ENCODE data around the gene EYA2. TPM values are rescaled to one million over a fixed set of nuclear protein-coding genes. Genes with fewer than 3 reads are reported as not detected.

EYA2 gene
- total RNA-seq, 1 donor from 2014 or later = 1.8 TPM

DNA sequence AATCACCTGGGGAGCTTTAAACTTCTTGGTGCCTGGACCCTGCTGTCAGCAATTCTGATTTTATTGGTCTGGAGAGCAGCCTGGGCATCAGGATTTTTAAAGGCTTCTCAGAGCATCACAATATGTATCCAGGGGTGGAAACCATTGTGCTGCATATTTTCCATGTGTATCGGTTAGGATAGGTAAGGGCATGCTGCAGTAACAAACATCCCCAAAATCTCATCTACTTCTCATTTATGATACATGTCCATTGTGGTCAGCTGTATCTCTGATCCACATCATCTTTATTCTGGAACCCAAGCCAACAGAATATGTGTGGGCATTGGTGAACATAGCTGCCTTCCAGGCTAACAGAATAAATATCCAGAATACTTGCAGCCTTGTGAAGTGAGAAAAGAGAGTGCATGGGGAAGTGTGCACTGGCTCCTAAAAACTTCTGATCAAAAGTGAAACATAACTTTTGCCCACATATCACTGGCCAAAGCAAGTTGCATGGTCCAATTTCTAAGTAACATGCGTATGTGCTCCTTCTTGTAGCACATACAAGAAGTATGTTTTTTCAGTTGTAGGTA lies 246.8 kb downstream of the EYA2 start:
- H3K27ac Mint-ChIP-seq = no peak overlapping the region
- no peak overlapping the region for H3K4me2 ChIP-seq
- peaks cover 10% of the 10 kb centered on the region for H3F3A ChIP-seq (ENCODE audit: low read depth)
- no peak overlapping the region for H2AFZ ChIP-seq (replicated peaks)
- no peak overlapping the region for H3K9ac ChIP-seq
- H4K20me1 ChIP-seq (ENCODE audit: low read depth) = no peaks in the 10 kb centered on the region
- no peak overlapping the region for H3K4me3 ChIP-seq
- H3K4me3 Mint-ChIP-seq = no peak overlapping the region
- H3K36me3 Mint-ChIP-seq = no peaks in the 10 kb centered on the region
- no peaks in the 10 kb centered on the region for H3K79me2 ChIP-seq (ENCODE audit: low read depth)
- H3K9me3 Mint-ChIP-seq = peaks cover 7% of the 10 kb centered on the region
- H3K36me3 ChIP-seq = no peaks in the 10 kb centered on the region
- H3K27me3 Mint-ChIP-seq (ENCODE audit: insufficient read depth, low read depth) = no peaks in the 10 kb centered on the region
- peaks cover 22% of the 10 kb centered on the region for H3K4me1 Mint-ChIP-seq
- DNase-seq (ENCODE audit: low spot score) = no peak
- peaks cover 11% of the 10 kb centered on the region for H3K4me1 ChIP-seq
- no peaks in the 10 kb centered on the region for H3K9me3 ChIP-seq (ENCODE audit: low read depth)
- no peaks in the 10 kb centered on the region for H3K27me3 ChIP-seq
- TF ChIP-seq EZH2phosphoT487 (IDR thresholded peaks at IDR 0.05) (no peak), EZH2 (IDR thresholded peaks at IDR 0.05) (no peak)
- TF ChIP-seq, protein P1, sequence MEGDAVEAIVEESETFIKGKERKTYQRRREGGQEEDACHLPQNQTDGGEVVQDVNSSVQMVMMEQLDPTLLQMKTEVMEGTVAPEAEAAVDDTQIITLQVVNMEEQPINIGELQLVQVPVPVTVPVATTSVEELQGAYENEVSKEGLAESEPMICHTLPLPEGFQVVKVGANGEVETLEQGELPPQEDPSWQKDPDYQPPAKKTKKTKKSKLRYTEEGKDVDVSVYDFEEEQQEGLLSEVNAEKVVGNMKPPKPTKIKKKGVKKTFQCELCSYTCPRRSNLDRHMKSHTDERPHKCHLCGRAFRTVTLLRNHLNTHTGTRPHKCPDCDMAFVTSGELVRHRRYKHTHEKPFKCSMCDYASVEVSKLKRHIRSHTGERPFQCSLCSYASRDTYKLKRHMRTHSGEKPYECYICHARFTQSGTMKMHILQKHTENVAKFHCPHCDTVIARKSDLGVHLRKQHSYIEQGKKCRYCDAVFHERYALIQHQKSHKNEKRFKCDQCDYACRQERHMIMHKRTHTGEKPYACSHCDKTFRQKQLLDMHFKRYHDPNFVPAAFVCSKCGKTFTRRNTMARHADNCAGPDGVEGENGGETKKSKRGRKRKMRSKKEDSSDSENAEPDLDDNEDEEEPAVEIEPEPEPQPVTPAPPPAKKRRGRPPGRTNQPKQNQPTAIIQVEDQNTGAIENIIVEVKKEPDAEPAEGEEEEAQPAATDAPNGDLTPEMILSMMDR (IDR thresholded peaks at IDR 0.05) = no peak
- no peak overlapping the region for H3K27ac ChIP-seq

DNA sequence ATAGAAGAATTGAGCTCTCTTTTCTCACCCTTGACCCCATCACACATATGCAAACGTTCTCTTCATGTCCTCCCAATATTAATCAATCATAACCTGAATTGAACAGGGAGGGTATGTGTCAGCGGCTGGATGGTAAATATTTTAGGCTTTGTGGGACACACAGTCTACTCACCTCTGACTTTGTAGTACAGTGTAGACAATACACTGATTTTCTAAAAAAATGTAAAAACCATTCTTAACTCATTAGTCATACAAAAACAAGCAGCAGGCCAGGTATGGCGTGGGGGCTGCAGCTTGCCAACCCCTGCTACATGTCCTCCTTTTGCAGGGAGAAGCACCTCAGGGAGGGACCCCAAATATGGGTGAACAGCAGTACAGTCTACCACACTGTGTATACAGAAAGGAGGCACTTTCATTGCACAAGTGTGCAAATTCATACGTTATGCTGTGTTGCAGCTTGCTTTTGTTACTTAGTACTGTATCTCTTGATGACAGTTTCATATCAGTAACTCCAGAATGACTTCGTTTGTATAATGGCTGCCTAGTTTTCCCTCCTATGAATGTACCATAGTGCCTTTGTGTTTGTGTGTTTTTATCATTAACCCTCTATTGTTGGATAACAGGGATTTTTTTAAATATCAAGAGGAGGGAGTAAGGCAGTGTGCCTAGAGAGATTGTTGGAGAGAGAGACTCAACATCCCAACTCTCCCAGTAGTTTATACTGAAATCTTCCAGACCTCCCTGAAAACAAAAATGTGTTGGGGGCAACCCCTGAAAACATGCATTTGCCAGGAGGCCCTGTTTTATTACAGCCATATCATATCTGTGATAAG lies 247.5 kb downstream of the EYA2 start:
- H4K20me1 ChIP-seq (ENCODE audit: low read depth) = no peaks in the 10 kb centered on the region
- peaks cover 5% of the 10 kb centered on the region for H3K4me1 ChIP-seq
- peaks cover 19% of the 10 kb centered on the region for H3K4me1 Mint-ChIP-seq
- no peaks in the 10 kb centered on the region for H3K79me2 ChIP-seq (ENCODE audit: low read depth)
- H3K4me2 ChIP-seq = no peak overlapping the region
- H3K9ac ChIP-seq = no peak overlapping the region
- TF ChIP-seq, protein P1 (IDR thresholded peaks at IDR 0.05) = no peak
- TF ChIP-seq EZH2phosphoT487 (IDR thresholded peaks at IDR 0.05) = no peak
- no peak for TF ChIP-seq EZH2 (IDR thresholded peaks at IDR 0.05)
- H3K27me3 Mint-ChIP-seq (ENCODE audit: insufficient read depth, low read depth) = no peaks in the 10 kb centered on the region
- H2AFZ ChIP-seq (replicated peaks) = no peak overlapping the region
- H3K27ac Mint-ChIP-seq = no peak overlapping the region
- H3K9me3 Mint-ChIP-seq = peaks cover 9% of the 10 kb centered on the region
- no peaks in the 10 kb centered on the region for H3K27me3 ChIP-seq
- peaks cover 6% of the 10 kb centered on the region for H3F3A ChIP-seq (ENCODE audit: low read depth)
- H3K9me3 ChIP-seq (ENCODE audit: low read depth) = no peaks in the 10 kb centered on the region
- no peaks in the 10 kb centered on the region for H3K36me3 Mint-ChIP-seq
- no peaks in the 10 kb centered on the region for H3K36me3 ChIP-seq
- H3K27ac ChIP-seq = no peak overlapping the region
- no peak for DNase-seq (ENCODE audit: low spot score)
- H3K4me3 ChIP-seq = no peak overlapping the region
- H3K4me3 Mint-ChIP-seq = no peak overlapping the region

DNA sequence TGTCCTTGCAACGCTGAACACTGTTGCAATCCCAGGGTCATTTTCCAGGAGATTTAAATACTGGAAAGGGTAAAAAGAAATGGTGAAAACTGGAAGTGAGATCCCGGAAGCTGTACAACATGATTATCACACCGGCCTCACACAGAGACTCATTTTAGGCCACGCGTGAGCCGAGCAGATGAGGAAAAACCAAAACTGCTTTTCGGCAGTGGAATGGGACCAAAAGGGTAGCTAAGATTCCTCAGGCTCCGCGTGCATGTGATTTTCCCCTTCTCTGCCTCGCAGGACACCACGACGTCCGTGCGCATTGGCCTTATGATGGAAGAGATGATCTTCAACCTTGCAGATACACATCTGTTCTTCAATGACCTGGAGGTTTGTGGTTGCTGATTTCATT lies 248.1 kb downstream of the EYA2 start:
- Histone ChIP-seq H2AFZ (replicated peaks) (no peak overlapping the region), H3K27me3 (no peaks in the 10 kb centered on the region), H3K9ac (no peak overlapping the region), H3K4me2 (no peak overlapping the region), H3K4me3 (no peak overlapping the region), H3K4me1 (no peaks in the 10 kb centered on the region), H3K79me2 (ENCODE audit: low read depth) (no peaks in the 10 kb centered on the region), H4K20me1 (ENCODE audit: low read depth) (no peaks in the 10 kb centered on the region), H3K36me3 (no peaks in the 10 kb centered on the region), H3K9me3 (ENCODE audit: low read depth) (no peaks in the 10 kb centered on the region), H3K27ac (no peak overlapping the region), H3F3A (ENCODE audit: low read depth) (no peaks in the 10 kb centered on the region)
- H3K36me3 Mint-ChIP-seq = no peaks in the 10 kb centered on the region
- H3K9me3 Mint-ChIP-seq = peaks cover 9% of the 10 kb centered on the region
- H3K4me1 Mint-ChIP-seq = peaks cover 14% of the 10 kb centered on the region
- no peaks in the 10 kb centered on the region for H3K27me3 Mint-ChIP-seq (ENCODE audit: insufficient read depth, low read depth)
- DNase-seq (ENCODE audit: low spot score) = no peak
- TF ChIP-seq EZH2phosphoT487 (IDR thresholded peaks at IDR 0.05) = no peak
- TF ChIP-seq, protein P1 (IDR thresholded peaks at IDR 0.05) = no peak
- TF ChIP-seq EZH2 (IDR thresholded peaks at IDR 0.05) = no peak
- H3K27ac Mint-ChIP-seq = no peak overlapping the region
- H3K4me3 Mint-ChIP-seq = no peak overlapping the region
